Ascending aorta (tissue), 2 donors: Measurements from ENCODE around the gene RASSF5. TPM values are rescaled to one million over a fixed set of nuclear protein-coding genes. Genes with fewer than 3 reads are reported as not detected.
A peak's percentile ranks its signal among the peaks of the same experiment; 100 is the strongest.
"Not testable (repeated sequence)": the region's sequence is repeated elsewhere in the genome, so short reads cannot be mapped to it uniquely, and the experiment has no call there.

Experiments used
- DNase-seq, 2 donors: peaks; one replicate each; pipeline ENCODE4 v3.0.0-alpha.2; 2019; ENCODE audit warnings: low spot score in 2 of 2
- H3K27ac ChIP-seq, 2 donors: fragments of 200-600 bp; sonication (generic); one replicate each; pipeline ENCODE4 v1.5.1; 2016 to 2017; ENCODE audit warnings: mild to moderate bottlenecking in 1 of 2
- H3K27me3 ChIP-seq: fragments of 200-600 bp; sonication (generic); one replicate; pipeline ENCODE4 v1.5.1; 2017
- H3K36me3 ChIP-seq, 2 donors: fragments of 200-600 bp; sonication (generic); one replicate each; pipeline ENCODE4 v1.5.1; 2016
- H3K4me1 ChIP-seq, 2 donors: fragments of 200-600 bp; sonication (generic); one replicate each; pipeline ENCODE4 v1.5.1; 2016 to 2017; ENCODE audit warnings: mild to moderate bottlenecking in 1 of 2
- H3K4me3 ChIP-seq, 2 donors: fragments of 200-600 bp; sonication (generic); one replicate each; pipeline ENCODE4 v1.5.1; 2016 to 2017; ENCODE audit warnings: mild to moderate bottlenecking in 1 of 2
- H3K9me3 ChIP-seq, 2 donors: fragments of 200-600 bp; sonication (generic); one replicate each; pipeline ENCODE4 v1.5.1; 2016
- CTCF ChIP-seq, 3 experiments: fragments of 200-600 bp in 2 of 3; fragments of 450-650 bp in 1 of 3; sonication (generic) in 2 of 3; IDR thresholded peaks; one replicate each; pipeline ENCODE4 v1.5.1; 2016 to 2019; ENCODE audit warnings: antibody characterized with exemption in 3 of 3, mild to moderate bottlenecking in 1 of 3, moderate library complexity in 1 of 3
- intact Hi-C: fragments of 100-400 bp; cut with DNase I; formaldehyde crosslinking; loops from one replicate; pipeline ENCODE4 v1.15.1; 2023
- total RNA-seq: library from RNA; depleted of rRNA; stranded (reverse); fragments of >200 nt; gene quantifications from one replicate; pipeline ENCODE4 v1.1.0, GENCODE V29; 2016

Gene RASSF5
- total RNA-seq, 1 donor from 2014 or later: 8.9 TPM

GRCh38 chr1:206609229-206609991 is 102.1 kb downstream of the RASSF5 start:
- TF ChIP-seq CTCF (IDR thresholded peaks at IDR 0.05): no peak
- H3K4me1 ChIP-seq: peaks cover 3 to 11% of the 10 kb centered on the region in 2 donors
- DNase-seq: no peak
- no peaks in the 10 kb centered on the region for H3K27me3 ChIP-seq
- intact Hi-C loops: no loop called here
- H3K27ac ChIP-seq: no peak overlapping the region
- H3K36me3 ChIP-seq: peaks cover 25 to 39% of the 10 kb centered on the region in 2 donors
- no peaks in the 10 kb centered on the region for H3K9me3 ChIP-seq
- H3K4me3 ChIP-seq: no peak overlapping the region

- peaks cover 9 to 20% of the 10 kb centered on the region in 2 donors for H3K36me3 ChIP-seq
- peak within 1 kb of the TSS; percentile 84 to 85 for H3K27ac ChIP-seq
- DNase-seq: peak; percentile 67 to 96
- no peaks in the 10 kb centered on the region for H3K9me3 ChIP-seq
- peaks cover 3 to 11% of the 10 kb centered on the region in 2 donors for H3K4me1 ChIP-seq
- H3K27me3 ChIP-seq: no peaks in the 10 kb centered on the region
- intact Hi-C loops: loop anchor here (1.0 to 5.0 kb wide), 4 partner anchors 23 to 441 kb away; partner anchors contain the start of genes DYRK3, MAPKAPK2 and PFKFB2
- H3K4me3 ChIP-seq: peak within 1 kb of the TSS; percentile 64 to 84
- peak; percentile 98 to 99 (median 99) for TF ChIP-seq CTCF (IDR thresholded peaks at IDR 0.05)
Observed at GRCh38 chr1:206612129-206612876, 105.0 kb downstream of the RASSF5 start, which contains the start of gene EIF2D. TSS of gene EIF2D (minus strand) at chr1:206612465. CDS start at chr1:206612342, 123 bp downstream.

GRCh38 chr1:206626396-206626795 is 119.1 kb downstream of the RASSF5 start:
- H3K27me3 ChIP-seq, H3K36me3 ChIP-seq, H3K4me1 ChIP-seq, H3K9me3 ChIP-seq, H3K4me3 ChIP-seq, DNase-seq, H3K27ac ChIP-seq, intact Hi-C loops: not testable (repeated sequence)

- Histone ChIP-seq H3K4me3 (no peak overlapping the region), H3K27ac (no peak overlapping the region), H3K27me3 (no peaks in the 10 kb centered on the region), H3K36me3 (no peaks in the 10 kb centered on the region), H3K9me3 (no peaks in the 10 kb centered on the region), H3K4me1 (peaks cover 0 to 5% of the 10 kb centered on the region in 2 donors)
- intact Hi-C loops: no loop called here
- DNase-seq: no peak
- no peak for TF ChIP-seq CTCF (IDR thresholded peaks at IDR 0.05)
Observed at GRCh38 chr1:206628916-206629315, 121.6 kb downstream of the RASSF5 start.

- intact Hi-C loops: loop anchor here (10.0 kb wide), 1 partner anchor 174 kb away; no protein-coding TSS in a partner anchor
- no peaks in the 10 kb centered on the region for H3K9me3 ChIP-seq
- TF ChIP-seq CTCF (IDR thresholded peaks at IDR 0.05): peak in 2 of 3 experiments; percentile 8 to 38
- no peak overlapping the region for H3K4me3 ChIP-seq
- no peak overlapping the region for H3K27ac ChIP-seq
- DNase-seq: peak in 1 of 2 donors; percentile 64
- H3K36me3 ChIP-seq: no peaks in the 10 kb centered on the region
- no peaks in the 10 kb centered on the region for H3K27me3 ChIP-seq
- H3K4me1 ChIP-seq: peaks cover 0 to 14% of the 10 kb centered on the region in 2 donors
Observed at GRCh38 chr1:206631085-206631509, 123.8 kb downstream of the RASSF5 start.
